RWPE1 (cell line): ENCODE results near the gene CTIF.

Source experiments
- CTCF ChIA-PET: fragments of 350-600 bp; sonication (Branson Sonifier 250); formaldehyde crosslinking; extraction: SDS; loops from one replicate; lab custom pipeline; 2021; lab: Yijun Ruan, JAX
- POLR2A ChIA-PET: fragments of 400-600 bp; formaldehyde crosslinking; extraction: SDS; loops from one replicate; lab custom pipeline; 2020; ENCODE audit warnings: antibody characterized with exemption; ENCODE audit not compliant: low non-redundant PET; lab: Yijun Ruan, JAX
- DNase-seq: peaks from one replicate; pipeline ENCODE4 v3.0.0; 2012; ENCODE audit warnings: low spot score
- H3K27ac ChIP-seq: fragments of 450-650 bp; 2 replicates; pipeline ENCODE4 v1.5.1; 2017
- TF ChIP-seq, protein P1 (sequence below): fragments of 450-650 bp; conservative IDR thresholded peaks from 2 replicates; pipeline ENCODE4 v1.5.1; 2017; ENCODE audit warnings: low read depth, mild to moderate bottlenecking

CTIF gene

DNA sequence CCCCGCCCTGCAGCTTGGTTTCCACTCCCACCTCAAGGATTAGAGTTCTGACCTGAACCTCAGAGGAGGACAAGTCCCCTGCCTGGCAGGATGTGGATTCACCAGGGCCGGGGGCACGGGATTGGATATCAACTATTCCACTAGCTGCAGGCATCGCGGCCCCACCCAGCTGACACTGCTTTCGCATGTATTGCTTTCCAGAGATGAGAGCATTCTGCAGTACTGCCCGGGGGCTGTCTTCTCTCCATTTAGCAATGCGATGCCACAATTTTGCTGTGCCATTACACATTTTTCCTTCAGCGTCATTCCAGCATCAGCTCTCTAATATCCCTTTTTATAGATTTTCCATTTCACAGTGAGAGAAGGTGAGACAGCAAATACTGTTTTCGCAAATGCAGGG is 42.0 kb downstream of the CTIF start:
- no peak for DNase-seq
- H3K27ac ChIP-seq, result no peak overlapping the region
- ChIA-PET POLR2A (no interaction called here), CTCF (no interaction called here)
- TF ChIP-seq, protein P1, sequence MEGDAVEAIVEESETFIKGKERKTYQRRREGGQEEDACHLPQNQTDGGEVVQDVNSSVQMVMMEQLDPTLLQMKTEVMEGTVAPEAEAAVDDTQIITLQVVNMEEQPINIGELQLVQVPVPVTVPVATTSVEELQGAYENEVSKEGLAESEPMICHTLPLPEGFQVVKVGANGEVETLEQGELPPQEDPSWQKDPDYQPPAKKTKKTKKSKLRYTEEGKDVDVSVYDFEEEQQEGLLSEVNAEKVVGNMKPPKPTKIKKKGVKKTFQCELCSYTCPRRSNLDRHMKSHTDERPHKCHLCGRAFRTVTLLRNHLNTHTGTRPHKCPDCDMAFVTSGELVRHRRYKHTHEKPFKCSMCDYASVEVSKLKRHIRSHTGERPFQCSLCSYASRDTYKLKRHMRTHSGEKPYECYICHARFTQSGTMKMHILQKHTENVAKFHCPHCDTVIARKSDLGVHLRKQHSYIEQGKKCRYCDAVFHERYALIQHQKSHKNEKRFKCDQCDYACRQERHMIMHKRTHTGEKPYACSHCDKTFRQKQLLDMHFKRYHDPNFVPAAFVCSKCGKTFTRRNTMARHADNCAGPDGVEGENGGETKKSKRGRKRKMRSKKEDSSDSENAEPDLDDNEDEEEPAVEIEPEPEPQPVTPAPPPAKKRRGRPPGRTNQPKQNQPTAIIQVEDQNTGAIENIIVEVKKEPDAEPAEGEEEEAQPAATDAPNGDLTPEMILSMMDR, result no peak

DNA sequence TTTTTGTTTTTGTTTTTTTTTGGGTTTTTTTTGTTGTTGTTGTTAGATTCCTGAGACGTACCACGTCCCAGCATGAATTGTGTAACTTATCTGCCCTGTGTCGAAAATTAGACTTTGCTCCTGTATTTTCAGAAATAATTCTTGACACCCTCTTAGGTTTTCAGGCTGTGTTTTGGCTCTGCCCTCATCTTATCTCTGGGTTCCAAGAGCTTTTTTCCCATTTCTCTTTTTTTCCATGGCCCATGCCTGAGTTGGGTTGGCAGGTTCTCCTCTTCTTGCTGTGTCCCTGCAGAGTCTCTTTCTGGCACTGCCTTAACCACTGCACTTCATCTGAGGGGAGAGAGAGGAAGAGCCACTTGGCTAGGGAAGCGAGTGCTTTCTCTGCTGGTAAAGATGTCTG is 42.4 kb downstream of the CTIF start:
- POLR2A ChIA-PET, result no interaction called here
- CTCF ChIA-PET, result interaction anchor here (0.6 kb wide), 1 partner anchor 1546 kb away, joined by 4 read pairs; the partner anchor contains the start of gene ELOA2

DNA sequence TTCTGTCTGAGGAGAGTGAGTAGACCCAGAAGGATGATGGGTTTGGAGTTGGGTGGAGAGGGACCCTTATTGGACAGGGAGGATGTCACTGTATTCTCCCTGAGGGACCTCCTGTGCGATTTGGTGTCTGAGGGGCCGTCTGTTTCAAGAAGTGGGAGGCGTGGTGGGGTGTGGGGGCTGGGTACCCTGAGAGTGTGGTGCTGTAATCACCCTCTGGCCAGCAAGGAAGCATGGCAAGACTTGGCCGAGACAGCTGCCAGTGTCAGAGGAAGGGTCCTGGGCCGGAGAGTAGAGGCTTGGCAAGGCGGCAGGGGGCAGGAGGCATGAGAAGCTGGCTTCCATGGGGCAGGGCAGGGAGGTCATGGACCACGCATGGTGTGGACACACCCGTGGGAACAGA is 43.1 kb downstream of the CTIF start:
- ChIA-PET POLR2A (no interaction called here), CTCF (no interaction called here)
- DNase-seq, result no peak
- TF ChIP-seq, protein P1, result no peak
- H3K27ac ChIP-seq, result no peak overlapping the region

More for the DNA sequence above, 42.4 kb downstream of the CTIF start:
- H3K27ac ChIP-seq, result no peak overlapping the region
- no peak for DNase-seq
- TF ChIP-seq, protein P1, result no peak

DNA sequence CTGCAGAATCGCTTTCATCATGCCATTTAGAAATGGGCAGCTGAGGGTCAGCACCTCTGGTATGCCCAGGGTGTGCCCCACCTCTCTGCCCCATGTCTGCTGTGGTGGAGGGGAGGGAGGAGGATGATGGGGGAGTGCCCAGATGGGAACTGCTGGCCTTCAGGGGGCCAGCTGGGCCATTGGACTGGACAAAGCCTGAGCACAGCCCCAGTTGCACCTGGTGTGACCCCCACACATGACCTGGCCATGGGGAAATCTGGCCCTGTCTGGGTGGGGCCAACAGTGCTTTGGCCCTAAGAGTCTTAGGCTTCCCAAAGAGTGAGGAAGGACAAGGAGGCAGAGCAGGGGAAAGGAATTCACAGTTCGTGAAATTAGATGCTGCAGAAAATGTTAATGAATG is 44.1 kb downstream of the CTIF start:
- H3K27ac ChIP-seq, result no peak overlapping the region
- TF ChIP-seq, protein P1, result no peak
- POLR2A ChIA-PET, result no interaction called here
- no peak for DNase-seq
- CTCF ChIA-PET, result no interaction called here

DNA sequence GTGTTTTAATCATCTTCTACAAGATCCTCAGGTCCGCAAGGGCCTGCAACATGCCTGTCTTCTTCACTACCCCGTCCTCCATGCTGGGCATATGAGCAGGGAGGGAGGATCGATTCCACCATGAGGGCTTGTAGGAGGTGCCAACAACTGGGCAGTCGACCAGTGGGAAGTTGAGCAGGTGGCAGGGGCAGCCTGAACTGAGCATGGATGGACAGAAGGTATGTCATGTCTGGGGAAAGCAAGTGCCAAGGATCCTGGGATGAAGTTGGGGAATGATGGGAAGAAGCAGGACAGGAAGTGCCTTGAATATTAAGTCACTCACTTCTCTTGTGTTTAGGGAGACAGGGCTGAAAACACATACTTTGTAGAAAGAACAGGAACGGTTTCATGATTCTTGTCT is 44.7 kb downstream of the CTIF start:
- POLR2A ChIA-PET, result no interaction called here
- DNase-seq, result no peak

DNA sequence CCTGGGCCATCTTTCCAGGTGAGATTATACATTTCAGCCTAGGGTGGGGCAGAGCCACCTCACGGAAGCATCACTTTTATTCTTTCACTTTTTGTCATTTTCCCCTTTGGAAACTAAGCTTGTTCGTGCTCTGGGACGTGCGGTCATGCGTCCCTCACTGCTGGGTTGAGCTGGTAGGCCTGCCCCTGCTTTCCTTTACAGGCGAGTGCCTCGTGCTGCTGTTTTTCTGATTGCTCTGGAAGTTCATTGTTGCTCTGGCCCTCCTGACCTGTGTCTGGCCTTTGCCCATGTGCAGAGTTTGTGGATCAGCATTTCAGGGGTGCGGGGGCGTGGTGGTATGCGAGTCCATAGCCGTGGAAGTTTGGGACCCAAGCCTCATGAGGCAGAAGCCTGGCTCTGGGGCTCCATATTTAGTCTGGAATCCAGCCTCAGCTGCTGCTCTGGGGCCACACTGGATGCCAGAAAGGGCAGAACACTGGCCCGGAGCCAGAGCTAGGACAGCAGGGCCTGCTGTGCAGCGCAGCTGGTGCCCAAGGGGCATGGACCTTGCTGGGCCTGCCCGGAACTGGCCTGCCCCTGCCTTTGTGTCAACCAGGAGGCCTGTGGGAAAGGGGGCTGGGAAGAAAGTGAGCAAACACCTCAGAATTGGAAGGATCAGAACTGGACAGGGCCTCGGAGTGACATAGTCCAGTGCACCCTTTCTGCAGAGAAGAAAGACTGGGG is 51.1 kb downstream of the CTIF start:
- POLR2A ChIA-PET, result no interaction called here
- TF ChIP-seq, protein P1, result no peak
- CTCF ChIA-PET, result no interaction called here
- DNase-seq, result no peak
- peak overlapping the region; percentile 30; the same call in 1 of the 2 replicates for H3K27ac ChIP-seq

More for the DNA sequence above, 44.7 kb downstream of the CTIF start:
- CTCF ChIA-PET, result interaction anchor here (0.6 kb wide), 1 partner anchor 28 kb away, joined by 3 read pairs; no protein-coding TSS in a partner anchor
- TF ChIP-seq, protein P1, result no peak
- H3K27ac ChIP-seq, result no peak overlapping the region
